IMR-90 (cell line): ENCODE measurements around the gene ZBP1. TPM values are rescaled to one million over a fixed set of nuclear protein-coding genes. Genes with fewer than 3 reads are reported as not detected.

Experiments
- ATAC-seq: fragments of 200-7000 bp; cut with Tn5 transposase; 2 replicates; pipeline ENCODE4 v1.9.1; 2020; ENCODE audit warnings: low read depth, mild to moderate bottlenecking, moderate library complexity
- BruUV-seq: library from RNA; stranded (reverse); fragments of 400-500 nt; replicated peaks from 2 replicates; lab custom pipeline; 2021; lab: Mats Ljungman, UMichigan
- CTCF ChIA-PET: fragments of 300-600 bp; formaldehyde crosslinking; extraction: SDS; loops from one replicate; lab custom pipeline; 2021; ENCODE audit warnings: antibody characterized with exemption; lab: Yijun Ruan, JAX
- POLR2A ChIA-PET: fragments of 300-600 bp; sonication (Branson Sonifier 250); formaldehyde crosslinking; loops from one replicate; lab custom pipeline; 2022; ENCODE audit warnings: antibody characterized with exemption; ENCODE audit not compliant: unreplicated experiment; lab: Charles Lee
- DNase-seq: peaks from one replicate; pipeline ENCODE4 v3.0.0; 2013
- H2AFZ ChIP-seq: replicated peaks from 2 replicates; pipeline ENCODE3; 2013; ENCODE audit warnings: low read length, mild to moderate bottlenecking; ENCODE audit not compliant: poor library complexity
- H2AK5ac ChIP-seq: 2 replicates; pipeline ENCODE4 v1.6.1; 2013; ENCODE audit warnings: low read depth, low read length, inconsistent platforms
- H2AK9ac ChIP-seq: replicated peaks from 2 replicates; pipeline ENCODE3; 2013; ENCODE audit warnings: mild to moderate bottlenecking, low read depth, low read length, moderate library complexity; ENCODE audit not compliant: poor library complexity
- H2BK120ac ChIP-seq: 2 replicates; pipeline ENCODE4 v1.6.1; 2013; ENCODE audit warnings: low read depth, low read length, inconsistent platforms
- H2BK15ac ChIP-seq: 3 replicates; pipeline ENCODE4 v1.6.1; 2013; ENCODE audit warnings: low read depth, low read length, inconsistent platforms
- H2BK20ac ChIP-seq: 2 replicates; pipeline ENCODE4 v1.6.1; 2013; ENCODE audit warnings: low read depth, mild to moderate bottlenecking, inconsistent platforms, low read length, moderate library complexity
- H2BK5ac ChIP-seq: 2 replicates; pipeline ENCODE4 v1.6.1; 2013; ENCODE audit warnings: mild to moderate bottlenecking, low read depth, low read length, inconsistent platforms; ENCODE audit not compliant: poor library complexity, severe bottlenecking
- H3K14ac ChIP-seq: replicated peaks from 2 replicates; pipeline ENCODE4 v1.6.1; 2013; ENCODE audit warnings: low read depth, low read length, inconsistent platforms
- H3K18ac ChIP-seq: 2 replicates; pipeline ENCODE4 v1.6.1; 2013; ENCODE audit warnings: low read depth, low read length, control low read depth
- H3K23ac ChIP-seq: 2 replicates; pipeline ENCODE4 v1.6.1; 2013; ENCODE audit warnings: low read depth, low read length, inconsistent platforms
- H3K27ac ChIP-seq: 2 replicates; pipeline ENCODE4 v1.5.1; 2013; ENCODE audit warnings: mild to moderate bottlenecking, control low read depth, low read length; ENCODE audit not compliant: insufficient read depth
- H3K27me3 ChIP-seq: 2 replicates; pipeline ENCODE4 v1.6.1; 2013; ENCODE audit warnings: low read length; ENCODE audit not compliant: control insufficient read depth, insufficient read depth
- H3K36me3 ChIP-seq: 2 replicates; pipeline ENCODE4 v1.6.1; 2013; ENCODE audit warnings: low read length, mixed read lengths; ENCODE audit not compliant: control insufficient read depth, insufficient read depth
- H3K4ac ChIP-seq: 2 replicates; pipeline ENCODE4 v1.6.1; 2013; ENCODE audit warnings: low read depth, low read length, inconsistent platforms
- H3K4me1 ChIP-seq: 2 replicates; pipeline ENCODE4 v1.6.1; 2013; ENCODE audit warnings: low read length, mixed read lengths; ENCODE audit not compliant: control insufficient read depth, insufficient read depth
- H3K4me2 ChIP-seq: 2 replicates; pipeline ENCODE4 v1.6.1; 2013; ENCODE audit warnings: low read depth, mild to moderate bottlenecking, control low read depth, low read length, moderate library complexity
- H3K4me3 ChIP-seq: 2 replicates; pipeline ENCODE4 v1.5.1; 2013; ENCODE audit warnings: low read depth, mild to moderate bottlenecking, control low read depth, low read length, moderate library complexity; ENCODE audit not compliant: insufficient read depth
- H3K56ac ChIP-seq: 2 replicates; pipeline ENCODE4 v1.6.1; 2013; ENCODE audit warnings: low read length, inconsistent platforms; ENCODE audit not compliant: insufficient read depth; ENCODE audit errors: extremely low read depth
- H3K79me1 ChIP-seq, 2 experiments: 2 replicates each; pipeline ENCODE4 v1.6.1; 2013; ENCODE audit warnings: low read length in 2 of 2, inconsistent platforms in 1 of 2, low read depth in 1 of 2
- H3K9ac ChIP-seq: 2 replicates; pipeline ENCODE4 v1.6.1; 2013; ENCODE audit warnings: low read depth, low read length, control low read depth
- H3K9me1 ChIP-seq: 2 replicates; pipeline ENCODE4 v1.6.1; 2013; ENCODE audit warnings: low read length, inconsistent platforms; ENCODE audit not compliant: insufficient read depth
- H3K9me3 ChIP-seq: 2 replicates; pipeline ENCODE4 v1.6.1; 2013; ENCODE audit warnings: low read length; ENCODE audit not compliant: control insufficient read depth, insufficient read depth
- H4K20me1 ChIP-seq: 2 replicates; pipeline ENCODE4 v1.6.1; 2013; ENCODE audit warnings: low read length, inconsistent platforms; ENCODE audit not compliant: insufficient read depth
- H4K5ac ChIP-seq: 2 replicates; pipeline ENCODE4 v1.6.1; 2013; ENCODE audit warnings: mild to moderate bottlenecking, low read depth, low read length, control low read depth
- H4K8ac ChIP-seq, 2 experiments: 2 replicates each; pipeline ENCODE4 v1.6.1; 2013; ENCODE audit warnings: low read depth in 2 of 2, low read length in 2 of 2, control low read depth in 1 of 2, inconsistent platforms in 1 of 2
- H4K91ac ChIP-seq: 2 replicates; pipeline ENCODE4 v1.6.1; 2013; ENCODE audit warnings: low read depth, low read length, inconsistent platforms; ENCODE audit not compliant: insufficient read depth
- BHLHE40 ChIP-seq: fragments of 150-350 bp; IDR thresholded peaks from 2 replicates; pipeline ENCODE4 v1.6.1; 2016; ENCODE audit warnings: mild to moderate bottlenecking, low read depth, low read length
- CEBPB ChIP-seq: IDR thresholded peaks from 2 replicates; pipeline ENCODE4 v1.6.1; 2012; ENCODE audit warnings: low read depth, low read length, improper control_type of control experiment
- MAFK ChIP-seq: IDR thresholded peaks from 2 replicates; pipeline ENCODE4 v1.6.1; 2012; ENCODE audit warnings: low read depth, low read length, improper control_type of control experiment
- MXI1 ChIP-seq: IDR thresholded peaks from 2 replicates; pipeline ENCODE4 v1.6.1; 2012; ENCODE audit warnings: low read depth, mild to moderate bottlenecking, low read length, moderate library complexity, borderline replicate concordance
- POLR2A ChIP-seq: IDR thresholded peaks from 2 replicates; pipeline ENCODE4 v1.6.1; 2012; ENCODE audit warnings: mild to moderate bottlenecking, low read depth, low read length
- RAD21 ChIP-seq: IDR thresholded peaks from 2 replicates; pipeline ENCODE4 v1.6.1; 2012; ENCODE audit warnings: low read length, improper control_type of control experiment
- WGBS, 2 experiments: methylation state at CpG; one replicate each; pipeline versions ENCODE4 v1.1.5 to v1.1.7; 2013; ENCODE audit warnings: missing lambda C conversion rate in 2 of 2; ENCODE audit not compliant: insufficient read length in 1 of 2; ENCODE audit errors: extremely low coverage in 2 of 2; 5-methylcytosine and 5-hydroxymethylcytosine counted together
- dilution Hi-C: fragments of 300-500 bp; cut with HindIII; formaldehyde crosslinking; loops from one replicate; pipeline ENCODE4 v1.14.3; 2018; ENCODE audit warnings: low sequenced_read_pairs; ENCODE audit not compliant: unreplicated experiment
- in situ Hi-C: fragments of 300-500 bp; cut with MboI; formaldehyde crosslinking; loops from 3 replicates; pipeline ENCODE4 v1.14.3; 2019; ENCODE audit warnings: low sequenced_read_pairs, inconsistent platforms, mixed read lengths
- intact Hi-C: fragments of 100-400 bp; cut with micrococcal nuclease; formaldehyde crosslinking; loops from 2 replicates; pipeline ENCODE4 v1.10.0; 2022
- polyA plus RNA-seq, 3 experiments: library from polyadenylated mRNA; depleted of rRNA; stranded (reverse); fragments of >200 nt; gene quantifications; 2 replicates each; pipeline ENCODE4 v1.2.3, GENCODE V29; 2012; ENCODE audit warnings: low replicate concordance in 1 of 3
- total RNA-seq: library from RNA; depleted of rRNA; stranded (reverse); fragments of >200 nt; gene quantifications from 2 replicates; pipeline ENCODE4 v1.2.3, GENCODE V29; 2012
- TF ChIP-seq, protein P1 (sequence below): fragments of 150-350 bp; IDR thresholded peaks from 2 replicates; pipeline ENCODE4 v1.6.1; 2017; ENCODE audit warnings: mild to moderate bottlenecking, antibody characterized with exemption, low read length, low read depth

The ZBP1 gene
- total and polyA plus RNA-seq, 2 of the 4 experiments (the other 2 are of a cell fraction) = not detected

- ChIA-PET POLR2A (no interaction called here), CTCF (no interaction called here)
- Histone ChIP-seq H3K9ac (no peak overlapping the region), H3K14ac (no peak overlapping the region), H2AFZ (no peak overlapping the region), H3K4me3 (no peak overlapping the region), H3K27me3 (peaks cover 4% of the 10 kb centered on the region; the same call in 1 of the 2 replicates), H3K9me3 (peaks cover 2% of the 10 kb centered on the region; the same call in 1 of the 2 replicates), H3K56ac (no peak overlapping the region), H2AK9ac (no peak overlapping the region), H3K4me2 (no peak overlapping the region), H3K27ac (no peak overlapping the region), H2BK15ac (no peak overlapping the region), H4K20me1 (no peaks in the 10 kb centered on the region; the same call in 1 of the 2 replicates), H3K36me3 (no peaks in the 10 kb centered on the region), H4K91ac (no peak overlapping the region), H3K9me1 (no peaks in the 10 kb centered on the region), H2BK5ac (no peak overlapping the region), H2AK5ac (no peak overlapping the region), H3K4me1 (no peaks in the 10 kb centered on the region), H2BK120ac (no peak overlapping the region), H3K79me1 (no peaks in the 10 kb centered on the region), H2BK20ac (no peak overlapping the region), H4K8ac (no peak overlapping the region), H3K18ac (no peak overlapping the region), H4K5ac (no peak overlapping the region), H3K23ac (no peak overlapping the region), H3K4ac (no peak overlapping the region)
- no TSS peak for BruUV-seq
- dilution Hi-C loops = no loop called here
- in situ Hi-C loops = loop anchor here (5.0 to 10.0 kb wide), 3 partner anchors 80 to 615 kb away; no protein-coding TSS in a partner anchor
- no peak for DNase-seq
- intact Hi-C loops = no loop called here
- 60% methylated on average over 4 of the region's 22 CpGs; no CpG with 5 or more reads in 1 of the 2 experiments for WGBS, 2 experiments
- no peak for TF ChIP-seq CEBPB
- TF ChIP-seq MAFK = no peak
- TF ChIP-seq RAD21 = no peak
- TF ChIP-seq MXI1 = no peak
- TF ChIP-seq, protein P1, sequence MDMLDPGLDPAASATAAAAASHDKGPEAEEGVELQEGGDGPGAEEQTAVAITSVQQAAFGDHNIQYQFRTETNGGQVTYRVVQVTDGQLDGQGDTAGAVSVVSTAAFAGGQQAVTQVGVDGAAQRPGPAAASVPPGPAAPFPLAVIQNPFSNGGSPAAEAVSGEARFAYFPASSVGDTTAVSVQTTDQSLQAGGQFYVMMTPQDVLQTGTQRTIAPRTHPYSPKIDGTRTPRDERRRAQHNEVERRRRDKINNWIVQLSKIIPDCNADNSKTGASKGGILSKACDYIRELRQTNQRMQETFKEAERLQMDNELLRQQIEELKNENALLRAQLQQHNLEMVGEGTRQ = no peak
- no peak for TF ChIP-seq POLR2A
- no peak for TF ChIP-seq BHLHE40
- no peak for ATAC-seq
Measured at GRCh38 chr20:57592263-57593092, 27.7 kb downstream of the ZBP1 start.
